Activated naive CD8-positive, alpha-beta T cell treated with anti-CD3 and anti-CD28 coated beads, Interleukin-2, amount 10 ng/mL, durations not matched to agents 7 days and 5 days (primary cell): Measurements from ENCODE around the gene S100B. TPM values are rescaled to one million over a fixed set of nuclear protein-coding genes. Genes with fewer than 3 reads are reported as not detected.

Source experiments
- ATAC-seq: fragments of 150-1000 bp; cut with Tn5 transposase; one replicate; pipeline ENCODE4 v1.10.0; 2021; ENCODE audit warnings: low read depth, moderate library complexity
- POLR2A ChIA-PET: fragments of 350-600 bp; sonication (Branson Sonifier 250); formaldehyde crosslinking; loops from one replicate; lab custom pipeline; 2021; ENCODE audit warnings: antibody characterized with exemption; lab: Charles Lee
- DNase-seq: peaks from one replicate; pipeline ENCODE4 v3.0.0; 2021
- H3K27ac Mint-ChIP-seq: one replicate; pipeline ENCODE4 v1.8.0; 2022; ENCODE audit warnings: mild to moderate bottlenecking, mixed read lengths
- H3K27me3 Mint-ChIP-seq: one replicate; pipeline ENCODE4 v1.8.0; 2022; ENCODE audit warnings: mild to moderate bottlenecking, moderate library complexity, mixed read lengths
- H3K36me3 Mint-ChIP-seq: one replicate; pipeline ENCODE4 v1.8.0; 2021; ENCODE audit warnings: mild to moderate bottlenecking, mixed read lengths
- H3K4me1 Mint-ChIP-seq: one replicate; pipeline ENCODE4 v1.8.0; 2021; ENCODE audit warnings: mixed read lengths
- H3K4me3 Mint-ChIP-seq: one replicate; pipeline ENCODE4 v1.8.0; 2022; ENCODE audit warnings: mild to moderate bottlenecking, moderate library complexity, mixed read lengths
- H3K9me3 Mint-ChIP-seq: one replicate; pipeline ENCODE4 v1.8.0; 2021; ENCODE audit warnings: mixed read lengths
- total RNA-seq, 2 experiments: library from RNA; stranded (reverse); gene quantifications; one replicate each; pipeline ENCODE4 v1.2.3, GENCODE V29; 2021

The S100B gene
- total RNA-seq, 2 experiments from 2014 or later: 15.8 to 16.3 TPM

GRCh38 chr21:46552274-46552673, 52.6 kb downstream of the S100B start:
- Mint-ChIP-seq H3K4me1 (peaks cover 43% of the 10 kb centered on the region), H3K9me3 (no peaks in the 10 kb centered on the region)
- peak; percentile 43 for ATAC-seq

GRCh38 chr21:46551636-46552241, 53.1 kb downstream of the S100B start:
- H3K27ac Mint-ChIP-seq: peak overlapping the region; percentile 93
- no peaks in the 10 kb centered on the region for H3K27me3 Mint-ChIP-seq
- H3K4me3 Mint-ChIP-seq: peak overlapping the region; percentile 76
- DNase-seq (peak; percentile 66), ATAC-seq (peak; percentile 60)
- POLR2A ChIA-PET: interaction anchor here (0.7 to 4.9 kb wide), 9 partner anchors 8 to 324 kb away, joined by 3 to 43 read pairs (median 4); partner anchors contain the start of genes PRMT2 and S100B
- H3K36me3 Mint-ChIP-seq: peaks cover 40% of the 10 kb centered on the region
- H3K9me3 Mint-ChIP-seq: no peaks in the 10 kb centered on the region
- peaks cover 40% of the 10 kb centered on the region for H3K4me1 Mint-ChIP-seq

More at GRCh38 chr21:46552274-46552673, 52.6 kb downstream of the S100B start:
- H3K36me3 Mint-ChIP-seq: peaks cover 40% of the 10 kb centered on the region
- peak overlapping the region; percentile 67 for H3K4me3 Mint-ChIP-seq
- POLR2A ChIA-PET: interaction anchor here (0.7 to 4.9 kb wide), 7 partner anchors 8 to 87 kb away, joined by 3 to 43 read pairs (median 6); partner anchors contain the start of genes PRMT2 and S100B
- peak overlapping the region; percentile 93 for H3K27ac Mint-ChIP-seq
- DNase-seq: no peak
- no peaks in the 10 kb centered on the region for H3K27me3 Mint-ChIP-seq

GRCh38 chr21:46550116-46550941, 54.6 kb downstream of the S100B start:
- H3K27ac Mint-ChIP-seq: peak overlapping the region; percentile 79
- H3K36me3 Mint-ChIP-seq: peaks cover 36% of the 10 kb centered on the region
- POLR2A ChIA-PET: interaction anchor here (1.5 to 4.9 kb wide), 4 partner anchors 9 to 86 kb away, joined by 5 to 43 read pairs (median 14); partner anchors contain the start of genes PRMT2 and S100B
- ATAC-seq: peak; percentile 65
- no peaks in the 10 kb centered on the region for H3K9me3 Mint-ChIP-seq
- peak; percentile 64 for DNase-seq
- H3K4me3 Mint-ChIP-seq: peak overlapping the region; percentile 76
- peaks cover 38% of the 10 kb centered on the region for H3K4me1 Mint-ChIP-seq
- H3K27me3 Mint-ChIP-seq: no peaks in the 10 kb centered on the region

GRCh38 chr21:46549650-46550049, 55.2 kb downstream of the S100B start:
- POLR2A ChIA-PET: interaction anchor here (1.5 to 4.9 kb wide), 2 partner anchors 10 to 87 kb away, joined by 5 to 43 read pairs; partner anchors contain the start of gene PRMT2
- Mint-ChIP-seq H3K9me3 (no peaks in the 10 kb centered on the region), H3K4me3 (no peak overlapping the region), H3K36me3 (peaks cover 40% of the 10 kb centered on the region), H3K4me1 (peaks cover 41% of the 10 kb centered on the region), H3K27ac (no peak overlapping the region), H3K27me3 (no peaks in the 10 kb centered on the region)
- no peak for ATAC-seq
- DNase-seq: no peak

Other genes starting within 250 kb of the S100B start
- 10 to 100 TPM; 78.7 to 78.8 TPM for gene DIP2A, start 146.2 kb downstream of the S100B start, total RNA-seq
- gene PRMT2, start 30.6 kb upstream of the S100B start, total RNA-seq: 100 to 1,000 TPM; 153 to 157 TPM